B cell (primary cell): ENCODE measurements around the gene PAFAH1B2. TPM values are rescaled to one million over a fixed set of nuclear protein-coding genes. Genes with fewer than 3 reads are reported as not detected.
A peak's percentile ranks its signal among the peaks of the same experiment; 100 is the strongest.

ENCODE experiments used
- ATAC-seq: fragments of 200-7000 bp; cut with Tn5 transposase; one replicate; pipeline ENCODE4 v1.10.0; 2021; ENCODE audit warnings: low read depth, mild to moderate bottlenecking, moderate number of reproducible peaks, moderate library complexity
- CTCF ChIA-PET: fragments of 350-600 bp; sonication (Branson Sonifier 250); formaldehyde crosslinking; loops from one replicate; lab custom pipeline; 2021; ENCODE audit warnings: antibody characterized with exemption, inconsistent platforms; lab: Charles Lee
- POLR2A ChIA-PET: fragments of 350-600 bp; sonication (Branson Sonifier 250); formaldehyde crosslinking; loops from one replicate; lab custom pipeline; 2021; ENCODE audit warnings: antibody characterized with exemption; lab: Charles Lee
- DNase-seq: peaks from one replicate; pipeline ENCODE4 v3.0.0; 2013
- H2AFZ ChIP-seq: 2 replicates; pipeline ENCODE4 v1.6.1; 2012; ENCODE audit warnings: mild to moderate bottlenecking, low read depth, low read length; ENCODE audit not compliant: insufficient read depth, poor library complexity, severe bottlenecking
- H3K27ac ChIP-seq, 2 donors: 1 replicate in 1 of 2; 2 replicates in 1 of 2; pipeline ENCODE4 v1.5.1; 2012 to 2013; ENCODE audit warnings: low read length in 2 of 2, mild to moderate bottlenecking in 2 of 2, moderate library complexity in 1 of 2
- H3K27me3 ChIP-seq, 4 experiments: fragments of 200-600 bp in 1 of 4; sonication (generic) in 1 of 4; replicated peaks in 1 of 4; 1 replicate in 2 of 4; 2 replicates in 2 of 4; pipeline versions ENCODE4 v1.6.1 to v1.7.0; 2013 to 2016; ENCODE audit warnings: low read length in 3 of 4, mild to moderate bottlenecking in 2 of 4, mixed read lengths in 1 of 4, moderate library complexity in 1 of 4; ENCODE audit not compliant: insufficient read depth in 4 of 4, control insufficient read depth in 3 of 4; ENCODE audit errors: control extremely low read depth in 1 of 4
- H3K36me3 ChIP-seq, 2 experiments: replicated peaks in 1 of 2; 1 replicate in 1 of 2; 2 replicates in 1 of 2; pipeline versions ENCODE4 v1.6.1 to v1.7.1; 2013; ENCODE audit warnings: low read length in 1 of 2; ENCODE audit not compliant: insufficient read depth in 2 of 2, control insufficient read depth in 1 of 2; ENCODE audit errors: control extremely low read depth in 1 of 2, extremely low read depth in 1 of 2
- H3K4me1 ChIP-seq, 2 donors: fragments of 200-600 bp in 1 of 2; sonication (generic) in 1 of 2; 1 replicate in 1 of 2; 2 replicates in 1 of 2; pipeline versions ENCODE4 v1.5.1 to v1.6.1; 2013 to 2017; ENCODE audit warnings: low read length in 2 of 2; ENCODE audit not compliant: control insufficient read depth in 2 of 2, insufficient read depth in 2 of 2
- H3K4me2 ChIP-seq: replicated peaks from 2 replicates; pipeline ENCODE3; 2012; ENCODE audit warnings: mild to moderate bottlenecking, low read depth, low read length; ENCODE audit not compliant: poor library complexity, severe bottlenecking
- H3K4me3 ChIP-seq, 5 experiments: fragments of 200-600 bp in 1 of 5; sonication (generic) in 1 of 5; 1 replicate in 3 of 5; 2 replicates in 2 of 5; pipeline versions ENCODE4 v1.5.1 to v1.7.0; 2011 to 2016; ENCODE audit warnings: low read length in 4 of 5, mild to moderate bottlenecking in 4 of 5, low read depth in 2 of 5, control low read depth in 1 of 5, moderate library complexity in 1 of 5; ENCODE audit not compliant: insufficient read depth in 1 of 5; ENCODE audit errors: control extremely low read depth in 1 of 5, extremely low read depth in 1 of 5
- H3K79me2 ChIP-seq: fragments of 200-600 bp; sonication (generic); one replicate; pipeline ENCODE4 v1.6.0; 2016; ENCODE audit warnings: low read length; ENCODE audit not compliant: control insufficient read depth, insufficient read depth
- H3K9ac ChIP-seq: fragments of 200-600 bp; sonication (generic); 2 replicates; pipeline ENCODE4 v1.6.1; 2017; ENCODE audit warnings: mild to moderate bottlenecking, low read length, moderate library complexity
- H3K9me3 ChIP-seq, 3 donors: one replicate each; pipeline versions ENCODE4 v1.6.1 to v1.7.1; 2013; ENCODE audit warnings: low read length in 2 of 3; ENCODE audit not compliant: control insufficient read depth in 2 of 3, insufficient read depth in 1 of 3; ENCODE audit errors: control extremely low read depth in 1 of 3
- H4K20me1 ChIP-seq: 2 replicates; pipeline ENCODE4 v1.6.0; 2012; ENCODE audit warnings: mild to moderate bottlenecking, low read length; ENCODE audit not compliant: insufficient read depth, control insufficient read depth, poor library complexity, severe bottlenecking
- H3K27ac Mint-ChIP-seq: one replicate; pipeline ENCODE4 v1.8.0; 2021; ENCODE audit warnings: mixed read lengths
- H3K27me3 Mint-ChIP-seq: one replicate; pipeline ENCODE4 v1.8.0; 2021; ENCODE audit warnings: mixed read lengths
- H3K4me1 Mint-ChIP-seq: one replicate; pipeline ENCODE4 v1.8.0; 2021; ENCODE audit warnings: mixed read lengths
- H3K4me3 Mint-ChIP-seq: one replicate; pipeline ENCODE4 v1.8.0; 2021; ENCODE audit warnings: mixed read lengths
- H3K9me3 Mint-ChIP-seq: one replicate; pipeline ENCODE4 v1.8.0; 2022; ENCODE audit warnings: mixed read lengths; ENCODE audit not compliant: insufficient read depth
- EZH2 ChIP-seq: IDR thresholded peaks from 2 replicates; pipeline ENCODE4 v1.6.1; 2012; ENCODE audit warnings: borderline replicate concordance, low read depth, mild to moderate bottlenecking, moderate library complexity, low read length; ENCODE audit not compliant: insufficient read depth, poor library complexity, severe bottlenecking
- WGBS: methylation state at CpG from one replicate; pipeline ENCODE4 v1.1.5; 2013; ENCODE audit warnings: missing lambda C conversion rate; ENCODE audit not compliant: insufficient coverage; 5-methylcytosine and 5-hydroxymethylcytosine counted together
- intact Hi-C: fragments of 100-400 bp; cut with micrococcal nuclease; formaldehyde crosslinking; loops from one replicate; pipeline ENCODE4 v1.10.0; 2022
- polyA plus RNA-seq: library from polyadenylated mRNA; depleted of rRNA; stranded (reverse); fragments of >200 nt; gene quantifications from 2 replicates; pipeline ENCODE4 v1.2.3, GENCODE V29; 2012
- total RNA-seq, 2 donors: library from RNA; stranded (reverse); fragments of 120-200 nt in 1 of 2; gene quantifications; 1 replicate in 1 of 2; 2 replicates in 1 of 2; pipeline versions ENCODE4 v1.2.3 to v1.2.4, GENCODE V29; 2013 to 2022
- TF ChIP-seq, protein P1 (sequence below): fragments of 200-600 bp; IDR thresholded peaks from one replicate; pipeline ENCODE4 v1.8.0; 2022; ENCODE audit warnings: antibody characterized with exemption, mild to moderate bottlenecking

PAFAH1B2 gene
- total and polyA plus RNA-seq, 2 donors (not counting 1 experiment from before 2014, with no cell fraction given), result 10.7 to 103 TPM

DNA sequence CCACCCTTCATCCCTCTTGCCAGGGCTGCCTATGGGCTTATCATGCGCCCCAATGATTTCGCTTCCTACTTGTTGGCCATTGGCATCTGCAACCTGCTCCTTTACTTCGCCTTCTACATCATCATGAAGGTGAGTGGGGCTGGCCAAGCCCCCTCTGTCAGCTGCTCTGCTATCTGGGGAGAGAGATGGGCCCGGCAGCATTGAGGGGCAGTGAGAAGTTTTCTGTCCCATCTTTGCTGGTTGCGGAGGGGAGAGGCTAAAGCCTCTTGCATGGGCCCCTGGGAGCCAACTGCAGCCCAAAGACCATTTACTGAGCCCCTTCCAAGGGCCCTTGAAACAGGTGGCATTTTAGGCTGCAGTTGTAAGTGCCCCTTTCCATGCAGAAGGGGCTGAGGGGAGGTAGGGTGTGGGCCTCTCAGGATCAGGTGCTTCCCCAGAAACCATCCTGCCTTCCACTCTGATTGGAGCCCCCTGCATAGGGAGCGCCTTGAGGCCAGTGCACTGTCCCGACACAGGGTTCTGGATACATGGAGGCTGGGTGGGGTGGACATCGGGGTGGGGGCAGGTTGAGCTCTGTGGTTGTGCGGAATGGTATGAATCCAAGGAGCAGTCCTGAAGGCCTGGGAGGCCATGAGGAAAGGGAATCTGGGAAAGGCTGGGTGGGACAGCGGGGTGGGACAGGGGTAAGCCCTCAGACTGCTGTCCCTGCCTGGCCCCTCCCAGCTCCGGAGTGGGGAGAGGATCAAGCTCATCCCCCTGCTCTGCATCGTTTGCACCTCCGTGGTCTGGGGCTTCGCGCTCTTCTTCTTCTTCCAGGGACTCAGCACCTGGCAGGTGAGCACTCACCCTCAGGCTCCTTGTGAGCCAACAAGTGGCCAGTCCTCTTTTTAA lies 49.3 kb downstream of the PAFAH1B2 start:
- Histone ChIP-seq H3K36me3 (peaks cover 0 to 78% of the 10 kb centered on the region in 2 experiments), H3K4me1 (peaks cover 22 to 49% of the 10 kb centered on the region in 2 donors), H3K4me3 (no peak overlapping the region), H3K79me2 (peaks cover 31% of the 10 kb centered on the region), H3K27ac (peak overlapping the region in 1 of 2 donors; percentile 7), H3K9me3 (no peaks in the 10 kb centered on the region), H4K20me1 (peaks cover 2% of the 10 kb centered on the region), H3K9ac (no peak overlapping the region), H2AFZ (no peak overlapping the region), H3K27me3 (no peaks in the 10 kb centered on the region), H3K4me2 (no peak overlapping the region)
- ChIA-PET CTCF (interaction anchor here (0.6 to 1.7 kb wide), 3 partner anchors 12 to 33 kb away, joined by 3 to 7 read pairs (median 7); no protein-coding TSS in a partner anchor), POLR2A (interaction anchor here (0.5 kb wide), 1 partner anchor 50 kb away, joined by 6 read pairs; no protein-coding TSS in a partner anchor)
- intact Hi-C loops, result no loop called here
- no peaks in the 10 kb centered on the region for H3K9me3 Mint-ChIP-seq
- no peaks in the 10 kb centered on the region for H3K27me3 Mint-ChIP-seq
- WGBS, result 95% methylated on average over 14 of the region's 15 CpGs
- H3K4me1 Mint-ChIP-seq, result peaks cover 49% of the 10 kb centered on the region
- ATAC-seq (no peak), DNase-seq (no peak)
- TF ChIP-seq, protein P1, sequence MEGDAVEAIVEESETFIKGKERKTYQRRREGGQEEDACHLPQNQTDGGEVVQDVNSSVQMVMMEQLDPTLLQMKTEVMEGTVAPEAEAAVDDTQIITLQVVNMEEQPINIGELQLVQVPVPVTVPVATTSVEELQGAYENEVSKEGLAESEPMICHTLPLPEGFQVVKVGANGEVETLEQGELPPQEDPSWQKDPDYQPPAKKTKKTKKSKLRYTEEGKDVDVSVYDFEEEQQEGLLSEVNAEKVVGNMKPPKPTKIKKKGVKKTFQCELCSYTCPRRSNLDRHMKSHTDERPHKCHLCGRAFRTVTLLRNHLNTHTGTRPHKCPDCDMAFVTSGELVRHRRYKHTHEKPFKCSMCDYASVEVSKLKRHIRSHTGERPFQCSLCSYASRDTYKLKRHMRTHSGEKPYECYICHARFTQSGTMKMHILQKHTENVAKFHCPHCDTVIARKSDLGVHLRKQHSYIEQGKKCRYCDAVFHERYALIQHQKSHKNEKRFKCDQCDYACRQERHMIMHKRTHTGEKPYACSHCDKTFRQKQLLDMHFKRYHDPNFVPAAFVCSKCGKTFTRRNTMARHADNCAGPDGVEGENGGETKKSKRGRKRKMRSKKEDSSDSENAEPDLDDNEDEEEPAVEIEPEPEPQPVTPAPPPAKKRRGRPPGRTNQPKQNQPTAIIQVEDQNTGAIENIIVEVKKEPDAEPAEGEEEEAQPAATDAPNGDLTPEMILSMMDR, result no peak
- no peak for TF ChIP-seq EZH2
- H3K27ac Mint-ChIP-seq, result peak overlapping the region; percentile 59
- H3K4me3 Mint-ChIP-seq, result no peak overlapping the region

DNA sequence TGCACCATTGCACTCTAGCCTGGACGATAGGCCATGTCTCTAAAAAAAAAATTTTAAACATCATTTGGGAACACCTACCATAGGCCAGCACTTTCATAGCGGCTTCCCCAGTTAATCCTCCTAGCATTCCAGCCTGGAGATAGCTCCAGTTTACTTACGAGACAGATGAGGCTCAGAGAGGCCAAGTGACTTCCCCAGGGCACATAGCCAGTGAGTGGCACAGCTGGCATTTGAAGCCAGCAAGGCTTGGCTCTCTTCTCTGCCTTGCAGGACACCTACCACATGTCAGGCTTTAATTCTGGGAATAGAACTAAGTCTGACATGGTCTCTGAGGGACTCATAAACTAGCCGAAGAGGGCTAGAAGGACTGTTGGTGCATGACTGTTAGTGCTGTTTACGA lies 50.2 kb downstream of the PAFAH1B2 start:
- Histone ChIP-seq H4K20me1 (peaks cover 11% of the 10 kb centered on the region), H3K27ac (no peak overlapping the region), H2AFZ (no peak overlapping the region), H3K27me3 (no peaks in the 10 kb centered on the region), H3K9ac (no peak overlapping the region), H3K4me3 (no peak overlapping the region), H3K36me3 (peaks cover 0 to 74% of the 10 kb centered on the region in 2 experiments), H3K4me1 (peaks cover 13 to 40% of the 10 kb centered on the region in 2 donors), H3K4me2 (no peak overlapping the region), H3K9me3 (no peaks in the 10 kb centered on the region), H3K79me2 (peaks cover 22% of the 10 kb centered on the region)
- no peaks in the 10 kb centered on the region for H3K27me3 Mint-ChIP-seq
- intact Hi-C loops, result no loop called here
- ChIA-PET POLR2A (no interaction called here), CTCF (interaction anchor here (1.6 kb wide), 1 partner anchor 14 kb away, joined by 7 read pairs; no protein-coding TSS in a partner anchor)
- H3K4me3 Mint-ChIP-seq, result no peak overlapping the region
- peaks cover 46% of the 10 kb centered on the region for H3K4me1 Mint-ChIP-seq
- DNase-seq, result no peak
- H3K27ac Mint-ChIP-seq, result peak overlapping the region; percentile 1
- no peak for TF ChIP-seq EZH2
- TF ChIP-seq, protein P1, result no peak
- no peak for ATAC-seq
- no peaks in the 10 kb centered on the region for H3K9me3 Mint-ChIP-seq
- 99% methylated on average over 5 of the region's 5 CpGs for WGBS
